ENCODE results near the gene PERCC1.

Gene PERCC1

DNA sequence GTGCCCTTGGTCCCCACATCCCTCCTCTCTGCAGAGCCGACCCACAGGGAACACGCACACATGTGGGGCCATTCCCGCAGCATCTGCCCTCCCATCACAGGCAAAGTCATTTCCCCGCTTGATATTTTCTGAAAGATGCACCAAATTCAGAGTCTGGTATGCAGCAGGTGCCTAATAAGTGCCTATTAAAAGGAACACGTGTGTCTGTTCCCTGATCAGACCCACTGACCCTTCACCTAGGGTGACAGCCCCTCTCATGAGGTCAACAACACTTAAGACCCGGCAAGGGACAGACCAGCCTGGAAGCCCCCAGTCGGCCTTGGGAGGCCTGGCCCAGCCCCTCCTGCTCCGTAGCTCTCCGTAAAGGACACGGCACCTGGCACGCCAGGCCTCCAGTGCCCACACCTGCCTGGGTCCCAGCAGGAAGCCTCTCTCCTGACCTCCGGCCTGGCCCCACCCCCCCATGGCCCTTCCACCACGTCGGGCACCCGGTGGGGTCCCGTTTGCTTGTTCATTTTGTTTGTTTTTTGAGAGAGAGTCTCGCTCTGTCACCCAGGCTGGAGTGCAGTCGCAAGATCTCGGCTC is 36.4 kb upstream of the PERCC1 start:
- Histone ChIP-seq H3K27ac (ENCODE audit: low read depth, low read length) (no peak overlapping the region), H3K4me2 (ENCODE audit: low read length) (no peak overlapping the region), H3K79me2 (ENCODE audit: control insufficient read depth, low read length) (no peaks in the 10 kb centered on the region), H3K4me1 (ENCODE audit: control insufficient read depth, low read length) (no peaks in the 10 kb centered on the region; the same call in 1 of the 2 replicates), H3K36me3 (ENCODE audit: control insufficient read depth, low read length) (no peaks in the 10 kb centered on the region), H4K20me1 (ENCODE audit: control insufficient read depth, insufficient read depth, low read depth, low read length) (no peaks in the 10 kb centered on the region), H3K9me2 (replicated peaks; ENCODE audit: control insufficient read depth, low read length) (no peaks in the 10 kb centered on the region), H3K9me3 (ENCODE audit: control insufficient read depth, insufficient read depth, low read length) (no peaks in the 10 kb centered on the region), H3K4me3 (ENCODE audit: low read length) (no peak overlapping the region), H3K27me3 (ENCODE audit: control insufficient read depth, low read length) (no peaks in the 10 kb centered on the region), H3F3A (ENCODE audit: control insufficient read depth, insufficient read depth) (no peaks in the 10 kb centered on the region)
- no peak for TF ChIP-seq EZH2phosphoT487 (IDR thresholded peaks at IDR 0.05; ENCODE audit: borderline replicate concordance, low read length)

DNA sequence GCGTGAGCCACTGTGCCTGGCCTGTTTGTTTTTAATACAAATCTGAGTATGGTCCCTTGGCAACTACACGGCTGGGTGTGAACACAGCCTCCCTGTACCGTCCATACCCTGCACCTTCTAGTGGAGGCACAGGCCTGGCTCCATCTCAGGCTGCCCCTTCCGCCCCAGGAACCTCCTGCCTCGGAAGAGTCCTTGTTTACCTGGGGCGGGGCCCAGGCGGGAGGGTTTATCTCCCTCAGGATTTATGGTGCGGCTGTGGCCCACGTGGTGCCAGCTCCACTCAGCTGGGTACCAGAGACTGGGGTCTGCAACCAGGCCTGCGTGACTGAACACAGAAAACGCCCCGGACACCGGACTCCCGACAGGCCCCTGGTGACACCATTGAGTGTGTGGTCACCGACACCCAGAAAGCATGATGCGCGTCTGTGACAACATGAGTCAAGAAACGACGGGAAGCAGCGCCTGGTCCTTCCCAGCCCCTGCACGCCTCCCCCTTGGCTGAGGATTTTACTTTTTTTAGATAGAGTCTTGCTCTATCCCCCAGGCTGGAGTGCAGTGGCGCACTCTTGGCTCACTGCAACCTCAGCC is 35.3 kb upstream of the PERCC1 start:
- H3K4me2 ChIP-seq (ENCODE audit: low read length): no peak overlapping the region
- H3K79me2 ChIP-seq (ENCODE audit: control insufficient read depth, low read length): no peaks in the 10 kb centered on the region
- H3K27me3 ChIP-seq (ENCODE audit: control insufficient read depth, low read length): no peaks in the 10 kb centered on the region
- H3F3A ChIP-seq (ENCODE audit: control insufficient read depth, insufficient read depth): no peaks in the 10 kb centered on the region
- no peak overlapping the region for H3K4me3 ChIP-seq (ENCODE audit: low read length)
- H4K20me1 ChIP-seq (ENCODE audit: control insufficient read depth, insufficient read depth, low read depth, low read length): no peaks in the 10 kb centered on the region
- no peak overlapping the region for H3K27ac ChIP-seq (ENCODE audit: low read depth, low read length)
- no peaks in the 10 kb centered on the region for H3K36me3 ChIP-seq (ENCODE audit: control insufficient read depth, low read length)
- H3K9me2 ChIP-seq (replicated peaks; ENCODE audit: control insufficient read depth, low read length): no peaks in the 10 kb centered on the region
- TF ChIP-seq, protein P1, sequence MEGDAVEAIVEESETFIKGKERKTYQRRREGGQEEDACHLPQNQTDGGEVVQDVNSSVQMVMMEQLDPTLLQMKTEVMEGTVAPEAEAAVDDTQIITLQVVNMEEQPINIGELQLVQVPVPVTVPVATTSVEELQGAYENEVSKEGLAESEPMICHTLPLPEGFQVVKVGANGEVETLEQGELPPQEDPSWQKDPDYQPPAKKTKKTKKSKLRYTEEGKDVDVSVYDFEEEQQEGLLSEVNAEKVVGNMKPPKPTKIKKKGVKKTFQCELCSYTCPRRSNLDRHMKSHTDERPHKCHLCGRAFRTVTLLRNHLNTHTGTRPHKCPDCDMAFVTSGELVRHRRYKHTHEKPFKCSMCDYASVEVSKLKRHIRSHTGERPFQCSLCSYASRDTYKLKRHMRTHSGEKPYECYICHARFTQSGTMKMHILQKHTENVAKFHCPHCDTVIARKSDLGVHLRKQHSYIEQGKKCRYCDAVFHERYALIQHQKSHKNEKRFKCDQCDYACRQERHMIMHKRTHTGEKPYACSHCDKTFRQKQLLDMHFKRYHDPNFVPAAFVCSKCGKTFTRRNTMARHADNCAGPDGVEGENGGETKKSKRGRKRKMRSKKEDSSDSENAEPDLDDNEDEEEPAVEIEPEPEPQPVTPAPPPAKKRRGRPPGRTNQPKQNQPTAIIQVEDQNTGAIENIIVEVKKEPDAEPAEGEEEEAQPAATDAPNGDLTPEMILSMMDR (IDR thresholded peaks at IDR 0.05; ENCODE audit: low read depth, low read length, poor library complexity, severe bottlenecking): no peak
- TF ChIP-seq EZH2phosphoT487 (IDR thresholded peaks at IDR 0.05; ENCODE audit: borderline replicate concordance, low read length): no peak
- H3K9me3 ChIP-seq (ENCODE audit: control insufficient read depth, insufficient read depth, low read length): no peaks in the 10 kb centered on the region
- no peaks in the 10 kb centered on the region for H3K4me1 ChIP-seq (ENCODE audit: control insufficient read depth, low read length)

DNA sequence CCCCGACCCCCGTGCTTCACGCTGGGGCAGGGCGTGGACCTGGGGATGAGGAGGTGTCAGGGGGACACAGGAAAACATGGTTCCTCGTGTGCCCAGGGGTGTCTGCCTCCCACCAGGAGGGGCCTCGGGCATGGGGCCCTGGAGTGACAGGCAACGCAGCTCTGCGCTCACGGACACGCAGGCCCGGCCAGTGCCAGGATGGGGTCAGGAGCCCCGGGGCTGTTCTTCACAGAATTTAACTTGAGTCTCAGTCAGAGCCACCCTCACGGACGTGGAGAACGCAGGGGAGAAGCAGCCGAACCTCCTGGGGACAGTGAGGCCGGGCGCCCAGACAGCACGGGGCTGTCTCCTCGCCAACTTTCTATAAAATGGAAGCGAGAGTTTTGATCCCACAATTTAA is 33.1 kb upstream of the PERCC1 start:
- H3K36me3 ChIP-seq (ENCODE audit: control insufficient read depth, low read length): no peaks in the 10 kb centered on the region
- H3K9me2 ChIP-seq (replicated peaks; ENCODE audit: control insufficient read depth, low read length): no peaks in the 10 kb centered on the region
- no peak overlapping the region for H3K27ac ChIP-seq (ENCODE audit: low read depth, low read length)
- no peak overlapping the region for H3K4me3 ChIP-seq (ENCODE audit: low read length)
- no peaks in the 10 kb centered on the region for H3F3A ChIP-seq (ENCODE audit: control insufficient read depth, insufficient read depth)
- TF ChIP-seq, protein P1 (IDR thresholded peaks at IDR 0.05; ENCODE audit: low read depth, low read length, poor library complexity, severe bottlenecking): no peak
- no peak for TF ChIP-seq EZH2phosphoT487 (IDR thresholded peaks at IDR 0.05; ENCODE audit: borderline replicate concordance, low read length)
- no peaks in the 10 kb centered on the region for H3K4me1 ChIP-seq (ENCODE audit: control insufficient read depth, low read length)
- no peaks in the 10 kb centered on the region for H3K27me3 ChIP-seq (ENCODE audit: control insufficient read depth, low read length)
- no peaks in the 10 kb centered on the region for H3K79me2 ChIP-seq (ENCODE audit: control insufficient read depth, low read length)
- no peaks in the 10 kb centered on the region for H4K20me1 ChIP-seq (ENCODE audit: control insufficient read depth, insufficient read depth, low read depth, low read length)
- H3K9me3 ChIP-seq (ENCODE audit: control insufficient read depth, insufficient read depth, low read length): no peaks in the 10 kb centered on the region
- H3K4me2 ChIP-seq (ENCODE audit: low read length): no peak overlapping the region

DNA sequence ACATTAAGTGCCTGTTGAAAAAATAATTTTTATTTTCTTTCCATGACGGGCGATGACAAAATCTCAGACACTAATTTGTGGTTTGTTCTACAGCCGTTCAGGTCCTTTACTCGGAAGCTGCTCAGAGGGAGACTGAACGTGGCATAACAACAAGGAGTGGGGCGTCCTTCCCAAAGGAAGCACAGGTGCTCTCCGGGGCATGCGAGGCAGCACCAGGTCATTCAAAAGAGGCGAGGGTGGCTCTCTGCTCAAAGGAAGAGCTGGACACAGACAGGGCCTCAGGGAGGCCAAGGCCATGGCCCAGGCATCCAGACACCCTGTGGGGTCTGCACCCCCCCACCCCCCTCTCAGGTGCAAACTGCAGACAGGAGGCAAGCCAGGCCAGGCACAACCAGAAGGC is 32.5 kb upstream of the PERCC1 start:
- Histone ChIP-seq H3K79me2 (ENCODE audit: control insufficient read depth, low read length) (no peaks in the 10 kb centered on the region), H3K4me3 (ENCODE audit: low read length) (no peak overlapping the region), H3K27me3 (ENCODE audit: control insufficient read depth, low read length) (no peaks in the 10 kb centered on the region), H4K20me1 (ENCODE audit: control insufficient read depth, insufficient read depth, low read depth, low read length) (no peaks in the 10 kb centered on the region), H3K27ac (ENCODE audit: low read depth, low read length) (no peak overlapping the region), H3K4me2 (ENCODE audit: low read length) (no peak overlapping the region), H3F3A (ENCODE audit: control insufficient read depth, insufficient read depth) (no peaks in the 10 kb centered on the region), H3K4me1 (ENCODE audit: control insufficient read depth, low read length) (no peaks in the 10 kb centered on the region), H3K36me3 (ENCODE audit: control insufficient read depth, low read length) (no peaks in the 10 kb centered on the region), H3K9me2 (replicated peaks; ENCODE audit: control insufficient read depth, low read length) (no peaks in the 10 kb centered on the region), H3K9me3 (ENCODE audit: control insufficient read depth, insufficient read depth, low read length) (no peaks in the 10 kb centered on the region)
- TF ChIP-seq, protein P1 (IDR thresholded peaks at IDR 0.05; ENCODE audit: low read depth, low read length, poor library complexity, severe bottlenecking): no peak
- no peak for TF ChIP-seq EZH2phosphoT487 (IDR thresholded peaks at IDR 0.05; ENCODE audit: borderline replicate concordance, low read length)
